Pancreas (tissue), 10 donors: ENCODE results near the gene ELANE. TPM values are rescaled to one million over a fixed set of nuclear protein-coding genes. Genes with fewer than 3 reads are reported as not detected.
A peak's percentile ranks its signal among the peaks of the same experiment; 100 is the strongest.

Source experiments
- ATAC-seq, 4 donors: fragments of 200-7000 bp; cut with Tn5 transposase; one replicate each; pipeline versions ENCODE4 v1.8.0 to v1.9.1; 2020; ENCODE audit warnings: mild to moderate bottlenecking in 4 of 4, moderate library complexity in 4 of 4
- DNase-seq, 6 donors: peaks; one replicate each; pipeline ENCODE4 v3.0.0-alpha.2; 2020
- FAIRE-seq: peaks from 2 replicates; lab custom pipeline; 2012; peaks lifted over from hg19 to GRCh38; lab: Jason Lieb, UNC
- H3K27ac ChIP-seq, 4 donors: fragments of 200-600 bp; sonication (generic); 1 replicate in 3 of 4; 2 replicates in 1 of 4; pipeline versions ENCODE4 v1.5.0 to v1.8.0; 2020
- H3K27me3 ChIP-seq, 4 donors: fragments of 200-600 bp; one replicate each; pipeline ENCODE4 v1.8.0; 2021
- H3K36me3 ChIP-seq, 3 donors: fragments of 200-600 bp; sonication (generic) in 1 of 3; one replicate each; pipeline versions ENCODE4 v1.5.0 to v1.8.0; 2020 to 2021
- H3K4me1 ChIP-seq, 3 donors: fragments of 200-600 bp; one replicate each; pipeline ENCODE4 v1.8.0; 2021
- H3K4me3 ChIP-seq, 4 donors: fragments of 200-600 bp; sonication (generic) in 2 of 4; one replicate each; pipeline versions ENCODE4 v1.5.0 to v1.8.0; 2020 to 2021
- H3K9me3 ChIP-seq, 4 donors: fragments of 200-600 bp; one replicate each; pipeline ENCODE4 v1.8.0; 2021
- CTCF ChIP-seq, 4 donors: fragments of 200-600 bp; sonication (generic) in 3 of 4; IDR thresholded peaks; one replicate each; pipeline versions ENCODE4 v1.5.0 to v1.8.0; 2021; ENCODE audit warnings: antibody characterized with exemption in 4 of 4
- WGBS, 2 donors: extraction: QIAGEN DNeasy Blood & Tissue Kit; methylation state at CpG; one replicate each; pipeline ENCODE4 v1.1.7; 2013; 5-methylcytosine and 5-hydroxymethylcytosine counted together
- intact Hi-C, 3 donors: fragments of 100-400 bp; cut with DNase I; formaldehyde crosslinking; loops; one replicate each; pipeline versions ENCODE4 v1.11.1 to v1.14.2; 2022
- polyA plus RNA-seq, 2 donors: library from polyadenylated mRNA; stranded (reverse); fragments of 200-250 nt; gene quantifications; one replicate each; pipeline ENCODE4 v1.2.3, GENCODE V29; 2013
- total RNA-seq, 6 donors: library from RNA; stranded (reverse); fragmentation: NEBNext Ultra II Directional in 4 of 6; extraction: Animal tissue kit (Norgen Biotek cat#: 25700) in 4 of 6; gene quantifications; one replicate each; pipeline versions ENCODE4 v1.2.1 to v1.2.4, GENCODE V29; 2021 to 2023
- donor health status: healthy with polysubstance abuse.
- donor health status: DM: no; HTN: no; CAD: no; lungs with moderate emphysema.
- donor health status: DM: no; HTN: no; CAD: no.
- donor health status: control.
- donor health status: control.
- donor health status: Bipolar disorder and iron deficiency.
- donor health status: DM: yes; HTN: yes; CAD: no.
- donor health status: DM: no; HTN: no; CAD: no.
- donor health status: DM: no; HTN: no; CAD: no.
- donor health status: DM: yes; HTN: yes; CAD: no.

ELANE gene
- total and polyA plus RNA-seq, 8 donors = 0.16 to 0.57 (median 0.27) TPM; not detected in 4

GRCh38 chr19:854549-854948 is 2.4 kb downstream of the ELANE start:
- intact Hi-C loops = no loop called here
- no peak for DNase-seq
- FAIRE-seq = peak; percentile 97
- Histone ChIP-seq H3K27me3 (peaks cover 0 to 7% (median 0%) of the 10 kb centered on the region in 4 donors), H3K27ac (no peak overlapping the region), H3K9me3 (no peaks in the 10 kb centered on the region), H3K4me3 (no peak overlapping the region), H3K4me1 (peaks cover 0 to 5% (median 0%) of the 10 kb centered on the region in 3 donors), H3K36me3 (no peaks in the 10 kb centered on the region)
- TF ChIP-seq CTCF (IDR thresholded peaks at IDR 0.05) = no peak
- ATAC-seq = no peak
- 61 to 64% methylated on average over 6 of the region's 6 CpGs for WGBS, 2 donors

- H3K4me1 ChIP-seq = peaks cover 0 to 5% (median 0%) of the 10 kb centered on the region in 3 donors
- 68 to 73% methylated on average over 12 of the region's 12 CpGs for WGBS, 2 donors
- FAIRE-seq = no peak
These were observed 3.0 kb downstream of the ELANE start for GRCh38 chr19:855142-855541.

GRCh38 chr19:855566-856120 is 3.5 kb downstream of the ELANE start:
- no peak for TF ChIP-seq CTCF (IDR thresholded peaks at IDR 0.05)
- H3K27me3 ChIP-seq = peaks cover 0 to 7% (median 0%) of the 10 kb centered on the region in 4 donors
- ATAC-seq (no peak), FAIRE-seq (no peak), DNase-seq (peak in 1 of 6 donors; percentile 77)
- intact Hi-C loops = no loop called here
- H3K9me3 ChIP-seq = no peaks in the 10 kb centered on the region
- no peaks in the 10 kb centered on the region for H3K36me3 ChIP-seq
- no peak overlapping the region for H3K27ac ChIP-seq
- peaks cover 0 to 4% (median 0%) of the 10 kb centered on the region in 3 donors for H3K4me1 ChIP-seq
- 56 to 66% methylated on average over 37 to 40 of the region's 40 CpGs for WGBS, 2 donors
- no peak overlapping the region for H3K4me3 ChIP-seq

More at GRCh38 chr19:855142-855541, 3.0 kb downstream of the ELANE start:
- Histone ChIP-seq H3K27ac (no peak overlapping the region), H3K27me3 (peaks cover 0 to 7% (median 0%) of the 10 kb centered on the region in 4 donors), H3K9me3 (no peaks in the 10 kb centered on the region), H3K4me3 (no peak overlapping the region), H3K36me3 (no peaks in the 10 kb centered on the region)
- no peak for TF ChIP-seq CTCF (IDR thresholded peaks at IDR 0.05)
- ATAC-seq = no peak
- no peak for DNase-seq
- intact Hi-C loops = no loop called here

GRCh38 chr19:858284-858683 is 6.2 kb downstream of the ELANE start:
- Histone ChIP-seq H3K4me3 (no peak overlapping the region), H3K27ac (no peak overlapping the region), H3K27me3 (peaks cover 0 to 1% (median 0%) of the 10 kb centered on the region in 4 donors), H3K4me1 (no peaks in the 10 kb centered on the region), H3K36me3 (no peaks in the 10 kb centered on the region), H3K9me3 (no peaks in the 10 kb centered on the region)
- FAIRE-seq = no peak
- 66 to 80% methylated on average over 9 of the region's 9 CpGs for WGBS, 2 donors
- intact Hi-C loops = no loop called here
- ATAC-seq = no peak
- no peak for TF ChIP-seq CTCF (IDR thresholded peaks at IDR 0.05)
- DNase-seq = peak in 1 of 6 donors; percentile 24
